GM18907 (cell line): Measurements from ENCODE around the gene STUM.
"Not testable (repeated sequence)": the region's sequence is repeated elsewhere in the genome, so short reads cannot be mapped to it uniquely, and the experiment has no call there.

Experiments
- ATAC-seq: cut with Tn5 transposase; IDR thresholded peaks from one replicate; pipeline ENCODE4 v1.9.1; 2021; ENCODE audit warnings: mild to moderate bottlenecking, moderate library complexity; ENCODE audit not compliant: unreplicated experiment

STUM gene, protein sequence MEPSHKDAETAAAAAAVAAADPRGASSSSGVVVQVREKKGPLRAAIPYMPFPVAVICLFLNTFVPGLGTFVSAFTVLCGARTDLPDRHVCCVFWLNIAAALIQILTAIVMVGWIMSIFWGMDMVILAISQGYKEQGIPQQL

DNA sequence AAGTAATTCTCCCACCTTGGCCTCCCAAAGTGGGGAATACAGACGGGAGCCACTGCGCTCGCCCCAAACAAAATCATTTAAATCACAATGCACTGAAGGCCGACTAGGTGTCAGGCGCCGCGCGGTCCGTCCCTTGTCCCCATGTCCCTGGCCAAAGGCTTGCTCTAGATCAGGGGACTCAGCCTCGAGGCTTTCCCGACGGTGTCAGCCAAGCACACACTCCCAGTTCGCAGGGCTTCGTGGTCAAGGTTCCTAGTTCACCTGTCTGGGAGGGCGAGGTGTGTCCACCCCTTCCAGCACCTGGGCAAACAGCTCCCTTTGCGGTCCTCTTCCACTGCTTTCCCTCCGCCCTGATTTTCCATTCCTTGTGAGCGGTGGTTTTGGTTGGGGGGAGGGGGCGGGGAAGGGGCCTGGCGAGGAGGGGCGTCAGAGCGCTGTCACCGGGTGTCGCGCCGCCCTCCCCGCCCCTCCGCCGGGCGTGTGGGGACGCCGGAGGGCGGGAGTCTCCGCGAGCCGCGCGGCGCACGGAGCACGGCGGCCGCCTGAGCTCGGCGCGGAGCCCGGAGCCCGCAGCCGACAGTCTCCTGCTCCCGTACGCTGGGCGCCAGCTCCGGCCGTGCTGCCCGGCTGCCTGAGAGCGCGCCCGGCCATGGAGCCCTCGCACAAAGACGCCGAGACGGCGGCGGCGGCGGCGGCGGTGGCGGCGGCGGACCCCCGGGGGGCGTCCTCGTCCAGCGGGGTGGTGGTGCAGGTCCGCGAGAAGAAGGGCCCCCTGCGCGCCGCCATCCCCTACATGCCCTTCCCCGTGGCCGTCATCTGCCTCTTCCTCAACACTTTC lies at the start of gene STUM:
STUM (plus strand) TSS at position 509 of the 838 bp plus-strand sequence; CDS start at position 650, 141 bp downstream.
- no peak for ATAC-seq

DNA sequence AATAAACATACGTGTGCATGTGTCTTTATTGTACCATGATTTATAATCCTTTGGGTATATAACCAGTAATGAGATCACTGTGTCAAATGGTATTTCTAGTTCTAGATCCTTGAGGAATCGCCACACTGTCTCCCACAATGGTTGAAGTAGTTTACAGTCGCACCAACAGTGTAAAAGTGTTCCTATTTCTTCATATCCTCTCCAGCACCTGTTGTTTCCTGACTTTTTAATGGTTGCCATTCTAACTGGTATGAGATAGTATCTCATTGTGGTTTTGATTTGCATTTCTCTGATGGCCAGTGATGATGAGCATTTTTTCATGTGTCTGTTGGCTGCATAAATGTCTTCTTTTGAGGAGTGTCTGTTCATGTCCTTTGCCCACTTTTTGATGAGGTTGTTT lies 48.9 kb upstream of the STUM start:
- not testable (repeated sequence) for ATAC-seq

DNA sequence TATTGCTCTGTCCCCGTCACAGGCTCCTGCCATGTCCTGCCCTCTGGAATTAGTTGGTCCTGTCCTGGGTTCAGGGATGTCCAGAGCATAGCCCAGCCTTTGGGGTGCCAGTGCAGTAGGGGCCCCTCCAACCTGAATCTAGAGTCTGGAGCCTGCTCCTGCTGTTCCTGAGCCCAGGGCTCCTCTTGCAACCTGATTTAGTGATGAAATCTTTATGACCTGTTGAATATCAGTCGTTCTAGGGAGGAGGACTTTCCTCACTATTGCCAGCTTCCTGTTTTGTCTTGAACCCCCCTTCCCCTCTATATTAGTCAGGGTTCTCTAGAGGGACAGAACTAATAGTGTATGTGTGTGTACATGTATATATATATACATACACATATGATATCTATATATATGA lies 42.5 kb upstream of the STUM start:
- no peak for ATAC-seq

DNA sequence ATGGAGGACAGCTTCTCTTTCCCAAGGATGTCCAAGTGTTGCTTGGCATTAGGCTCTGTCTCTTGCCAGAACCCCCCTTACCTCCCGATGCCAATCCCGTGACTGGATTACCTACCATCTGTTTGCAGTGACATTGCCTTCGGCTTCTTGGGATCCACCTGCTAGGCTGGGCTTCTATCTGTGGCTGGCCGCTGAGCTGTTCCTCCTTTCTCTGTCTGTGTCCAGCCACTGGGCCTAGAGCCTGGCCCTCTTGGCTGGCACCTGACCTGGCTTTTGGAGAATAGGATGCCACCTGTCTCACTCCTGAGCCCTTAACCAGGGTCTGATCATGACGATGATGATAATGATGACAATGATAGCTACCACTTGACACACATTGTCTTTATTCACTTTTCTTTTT lies 41.6 kb upstream of the STUM start:
- ATAC-seq: no peak

DNA sequence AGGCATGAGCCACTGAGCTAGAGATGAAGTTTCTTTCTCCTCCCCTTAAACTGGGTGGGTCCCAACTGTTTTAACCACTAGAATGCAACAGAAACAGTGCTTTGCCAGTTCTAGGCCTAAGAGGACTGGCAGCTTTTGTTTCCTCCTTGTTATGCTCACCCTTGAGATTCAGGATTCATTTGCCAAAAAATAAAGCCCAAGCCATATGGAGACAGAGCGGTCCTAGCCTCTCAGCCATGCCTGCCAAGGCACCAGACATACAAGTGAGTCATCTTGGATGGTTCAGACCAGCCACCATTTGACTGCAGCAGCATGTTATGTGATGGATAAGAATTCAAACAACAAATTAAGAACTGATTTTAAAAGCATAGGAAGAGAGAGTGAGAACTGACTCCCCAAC lies 38.1 kb upstream of the STUM start:
- no peak for ATAC-seq

DNA sequence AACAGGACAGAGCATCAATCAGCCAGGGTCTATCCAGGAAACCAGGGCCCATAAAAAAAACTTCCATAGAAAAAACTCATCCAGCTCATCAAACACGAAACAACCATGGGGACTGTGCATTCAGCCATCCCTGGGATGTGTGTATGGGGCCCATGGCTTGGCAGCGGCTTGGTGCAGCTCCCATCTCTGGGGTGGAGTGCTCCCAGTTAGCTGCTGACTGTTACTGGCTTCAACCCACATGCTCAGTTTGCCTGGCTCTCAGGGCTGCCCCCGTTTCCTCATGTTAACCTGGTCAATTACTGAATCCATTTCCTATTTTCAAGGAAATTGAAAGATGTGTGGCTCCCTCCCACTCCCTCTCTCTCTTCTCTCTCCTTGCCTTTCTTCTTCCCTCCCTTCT lies 37.3 kb upstream of the STUM start:
- ATAC-seq: no peak

DNA sequence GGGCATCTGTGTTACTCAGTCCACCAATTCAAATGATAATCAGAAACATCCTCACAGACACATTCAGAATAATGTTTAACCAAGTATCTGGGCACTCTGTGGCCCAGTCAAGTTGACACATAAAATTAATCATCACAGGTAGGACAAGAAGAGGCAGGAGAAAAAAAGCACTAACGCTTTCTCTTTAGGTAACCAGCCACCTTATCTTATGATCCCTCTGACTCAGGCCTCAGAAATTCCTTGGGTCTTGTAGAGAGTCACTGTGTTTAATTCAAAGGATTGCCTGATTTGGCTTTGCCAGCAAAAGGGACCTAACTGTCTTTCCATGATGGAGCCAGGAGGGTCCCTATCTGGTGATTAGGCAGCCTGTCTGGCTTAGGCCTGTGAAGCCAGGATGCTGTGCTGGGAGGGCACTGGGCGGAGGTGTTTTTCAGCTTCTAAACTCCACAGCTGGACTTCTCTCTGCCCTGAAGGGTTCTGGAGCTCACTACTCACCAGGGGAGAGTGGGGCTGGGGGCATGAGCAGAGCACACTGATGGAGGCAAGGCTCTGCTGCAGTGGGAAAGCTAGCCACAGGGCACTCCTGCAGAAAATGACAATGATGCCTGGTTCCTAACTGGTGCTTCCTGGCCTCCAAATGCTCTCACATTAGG lies 36.4 kb upstream of the STUM start:
- no peak for ATAC-seq

DNA sequence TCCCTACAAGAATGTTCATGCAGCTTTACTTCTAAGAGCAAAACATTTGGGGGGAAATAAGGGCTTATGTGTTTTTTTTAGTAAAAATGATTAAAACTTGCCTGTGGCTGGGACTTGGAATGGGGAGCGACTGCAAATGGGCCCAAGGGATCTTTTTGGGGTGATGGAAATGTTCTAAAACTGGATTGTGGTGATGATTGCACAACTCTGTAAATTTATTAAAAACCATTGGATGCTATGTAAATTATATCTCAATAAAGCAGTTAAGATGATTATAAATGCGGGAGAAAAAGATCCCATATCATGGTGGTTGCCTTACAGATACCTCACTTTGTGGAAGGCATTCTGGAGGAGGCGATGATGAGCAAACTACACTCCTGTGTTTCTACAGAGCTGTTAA lies 30.2 kb upstream of the STUM start:
- no peak for ATAC-seq

DNA sequence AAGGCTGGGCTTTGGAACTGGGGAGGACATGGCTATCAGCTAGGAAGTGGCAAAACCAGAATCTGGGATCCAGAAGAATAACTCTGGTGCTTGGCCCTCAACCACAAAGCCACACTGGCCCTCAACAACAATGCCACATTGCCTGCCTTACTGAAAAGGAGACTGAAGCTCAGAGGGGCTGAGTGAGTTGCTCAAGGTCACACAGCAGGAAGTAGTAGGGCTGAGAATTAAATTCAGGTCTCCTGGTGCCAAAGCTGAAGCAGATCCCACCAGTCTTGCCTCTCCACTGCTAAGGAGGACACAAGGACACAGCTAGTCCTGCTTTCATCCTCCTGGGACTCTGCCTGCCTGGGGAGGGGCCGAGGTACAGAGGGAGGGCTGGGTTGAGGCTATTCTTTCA lies 29.4 kb upstream of the STUM start:
- no peak for ATAC-seq

DNA sequence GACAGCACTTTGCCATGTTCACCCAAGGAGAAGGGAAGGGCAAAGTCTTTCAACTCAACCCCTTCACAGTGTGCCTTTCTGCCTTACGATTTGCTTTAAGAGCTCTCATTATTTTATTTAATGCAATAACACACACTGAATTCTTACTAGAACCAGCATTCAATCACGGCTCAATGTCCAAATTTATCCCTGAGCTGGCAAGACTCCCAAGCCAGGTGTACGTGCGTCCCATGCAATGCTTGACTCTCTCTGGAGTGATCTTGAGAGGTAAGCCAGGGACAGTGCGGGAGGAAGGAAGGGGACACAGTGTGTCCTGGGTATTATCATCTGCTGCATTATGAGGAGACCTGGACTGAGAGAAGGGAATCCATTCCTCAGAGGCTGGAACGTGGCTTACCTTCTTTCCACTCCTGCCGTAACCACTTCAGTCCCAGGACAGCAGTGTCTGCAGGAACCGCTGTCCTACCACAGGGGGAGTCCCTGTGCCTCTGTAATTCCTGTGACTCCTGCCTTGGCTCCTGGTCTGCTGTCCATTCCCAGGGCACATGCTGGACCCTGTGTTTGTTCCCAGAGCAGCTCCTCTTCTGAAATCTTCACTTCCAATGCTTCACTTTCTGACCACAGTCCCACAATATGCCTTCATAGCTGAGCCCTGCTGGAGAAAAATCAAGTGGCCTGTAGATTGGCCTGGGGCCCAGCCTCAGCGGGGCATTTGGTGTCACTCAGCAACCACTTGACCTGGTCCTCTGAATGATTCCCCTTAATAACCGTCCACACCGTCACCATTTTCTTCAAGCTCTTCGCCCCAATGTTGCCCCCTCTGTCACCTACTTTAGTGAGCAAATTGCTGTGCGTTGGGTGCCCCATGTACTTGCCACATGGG lies 28.6 kb upstream of the STUM start:
- ATAC-seq: no peak

DNA sequence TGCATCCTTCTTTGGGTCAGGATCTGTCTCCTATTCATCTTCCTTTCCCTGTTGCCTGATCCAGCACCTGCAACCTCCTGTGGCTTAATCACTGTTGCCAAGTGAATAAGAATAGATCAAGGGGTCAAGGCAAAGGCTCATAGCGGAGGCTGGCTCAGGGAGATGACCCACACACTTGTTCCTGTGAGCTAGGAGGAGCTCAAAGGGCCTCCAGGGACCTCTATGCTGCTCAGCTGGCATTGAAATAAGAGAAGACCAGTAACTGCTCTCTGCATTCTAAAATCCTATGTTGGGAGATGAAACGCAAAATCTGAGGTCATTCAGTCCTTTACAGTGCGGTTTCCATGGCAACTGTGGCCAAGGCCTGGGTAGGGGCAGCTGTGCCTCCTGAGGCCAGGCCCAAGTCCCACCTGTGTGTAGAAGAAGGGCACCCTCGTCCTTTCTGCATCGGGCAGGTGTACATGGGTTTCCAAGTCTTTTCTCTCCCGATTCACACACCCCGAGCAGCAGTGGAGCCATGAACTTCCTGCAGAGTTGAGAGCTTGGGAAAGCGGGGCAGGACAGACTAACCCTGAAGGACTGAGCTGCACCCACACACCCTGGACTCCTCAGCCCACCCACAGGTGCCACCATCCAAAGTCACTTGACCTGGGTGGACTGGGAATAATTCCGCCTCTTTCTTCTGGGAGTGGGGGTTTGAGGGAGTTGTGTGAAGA lies 27.8 kb upstream of the STUM start:
- ATAC-seq: no peak

DNA sequence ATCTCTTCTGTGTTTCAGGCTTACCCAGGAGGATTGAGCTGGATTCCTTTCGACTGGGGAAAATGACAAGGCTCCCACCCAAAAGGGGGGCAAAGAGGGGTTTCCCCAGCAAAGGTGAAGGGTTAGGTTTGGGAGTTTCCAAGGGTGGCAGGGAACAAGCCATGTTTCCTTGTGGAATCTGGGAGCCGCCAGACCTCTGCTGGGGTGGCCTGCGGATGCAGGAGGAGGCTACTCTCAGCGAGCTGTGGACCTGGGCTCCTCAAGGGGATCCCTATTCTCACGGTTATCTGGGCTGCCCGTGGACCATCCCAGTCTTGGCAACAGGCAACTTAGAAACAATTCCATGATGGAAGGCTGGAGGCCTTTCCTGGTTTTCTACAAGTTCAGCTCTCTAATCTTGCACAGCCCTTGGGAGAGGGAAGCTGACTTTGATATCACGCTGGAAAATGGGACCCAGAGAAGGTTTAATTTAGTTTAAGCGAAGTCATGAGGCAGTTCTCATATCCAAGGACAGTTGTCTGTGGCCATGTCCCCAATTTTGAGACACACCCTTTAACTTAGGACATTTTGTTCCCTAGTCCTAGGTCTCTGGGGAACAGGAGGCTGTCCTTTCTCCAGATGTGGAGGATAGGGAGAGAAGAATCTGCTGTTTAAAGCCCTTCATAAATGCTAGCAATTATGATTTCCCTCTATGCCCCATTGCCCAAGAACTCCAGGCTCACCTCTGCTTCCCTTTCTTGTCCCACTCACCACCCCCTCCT lies 24.7 kb upstream of the STUM start:
- no peak for ATAC-seq

DNA sequence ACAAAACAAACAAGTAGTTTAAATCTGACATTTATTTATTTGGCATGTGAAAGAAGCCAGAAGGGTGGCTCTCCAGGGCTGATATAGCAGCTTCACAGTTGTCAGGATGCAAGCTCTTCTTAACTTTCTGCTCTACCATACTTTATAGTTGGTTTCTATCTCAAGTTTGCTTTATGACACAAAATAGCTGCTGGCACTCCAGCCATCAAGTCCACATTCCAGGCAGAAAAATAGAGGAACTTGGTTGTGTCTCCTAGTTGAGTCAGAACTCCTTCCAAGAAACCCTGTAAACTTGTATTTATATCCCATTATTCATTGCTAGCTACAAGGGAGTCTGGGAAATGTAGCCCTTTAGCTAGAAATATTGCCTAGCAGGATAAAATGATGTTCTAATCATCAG lies 24.0 kb upstream of the STUM start:
- no peak for ATAC-seq

DNA sequence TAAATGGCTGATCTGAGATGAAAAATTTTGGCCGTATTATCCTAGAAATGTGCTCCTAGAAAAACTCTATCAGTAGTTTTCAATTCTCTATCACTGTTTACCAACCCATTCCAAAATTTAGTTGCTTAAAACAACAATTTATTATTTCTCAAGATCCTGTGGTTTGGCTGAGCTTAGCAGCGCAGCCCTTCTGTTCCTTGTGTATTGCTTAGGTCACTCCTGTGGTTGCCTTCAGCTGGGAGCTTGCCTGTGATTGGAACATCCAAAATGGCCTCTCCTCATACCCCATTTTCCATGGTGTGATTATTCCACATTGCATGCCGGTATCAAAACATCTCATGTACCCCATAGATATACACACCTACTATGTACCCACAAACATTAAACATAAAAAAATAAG lies 22.8 kb upstream of the STUM start:
- no peak for ATAC-seq

DNA sequence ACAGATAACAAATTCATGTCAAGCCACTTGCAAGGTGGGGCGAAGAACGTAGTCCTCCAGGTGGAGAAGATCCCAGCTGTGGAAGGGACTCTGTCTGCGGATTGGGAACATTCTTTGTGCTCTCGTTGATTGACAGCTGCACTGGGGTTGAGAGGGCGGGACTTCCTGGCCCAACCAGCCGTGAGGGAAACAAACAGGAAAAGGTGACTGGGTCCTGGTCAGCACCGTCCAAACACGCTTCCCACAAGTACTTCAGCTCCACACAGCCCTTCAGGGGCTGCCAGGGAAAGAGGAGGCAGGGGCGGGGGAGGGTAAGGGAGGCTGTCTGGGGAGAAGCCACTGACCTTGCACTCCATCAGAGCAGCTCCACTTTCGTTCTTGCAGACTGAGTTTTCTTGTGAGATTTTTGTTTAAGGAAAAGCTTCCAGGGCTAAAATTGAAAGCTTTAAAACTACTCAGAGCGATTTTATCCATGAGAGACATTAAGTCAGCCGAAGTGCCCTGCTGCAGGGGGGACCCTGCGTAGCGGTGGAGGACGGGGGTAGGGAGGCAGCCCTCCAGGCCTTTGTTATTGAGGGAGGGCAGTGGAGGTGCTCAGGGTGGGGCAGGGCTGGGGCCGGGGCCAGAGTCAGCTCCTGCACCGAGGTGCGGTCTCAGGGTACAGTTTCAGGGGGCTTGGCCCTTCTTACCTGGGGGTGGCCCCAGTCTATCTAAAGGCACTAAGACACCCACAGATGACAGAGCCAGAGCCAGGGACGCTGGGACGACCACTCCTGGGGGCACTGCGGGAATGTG lies 21.6 kb upstream of the STUM start:
- ATAC-seq: no peak

DNA sequence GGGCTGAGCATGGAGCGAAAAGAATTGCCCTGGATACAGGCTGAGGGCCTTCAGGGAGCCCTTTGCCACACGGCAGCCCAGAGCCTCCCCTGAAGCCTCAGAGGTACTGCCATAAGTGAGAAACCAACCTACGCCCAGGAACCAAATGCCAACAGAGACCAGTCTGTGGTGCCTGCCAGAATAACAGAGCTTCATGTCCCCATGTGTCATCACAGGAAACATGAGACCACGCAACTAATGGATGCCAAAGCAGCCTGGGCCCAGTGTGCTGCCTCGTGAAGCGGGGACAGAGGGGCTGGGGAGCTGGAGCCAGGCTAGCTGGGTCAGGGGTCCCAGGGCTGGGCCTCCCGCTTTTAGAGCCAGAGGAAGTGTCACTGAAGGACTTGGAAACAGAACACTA lies 18.7 kb upstream of the STUM start:
- no peak for ATAC-seq

DNA sequence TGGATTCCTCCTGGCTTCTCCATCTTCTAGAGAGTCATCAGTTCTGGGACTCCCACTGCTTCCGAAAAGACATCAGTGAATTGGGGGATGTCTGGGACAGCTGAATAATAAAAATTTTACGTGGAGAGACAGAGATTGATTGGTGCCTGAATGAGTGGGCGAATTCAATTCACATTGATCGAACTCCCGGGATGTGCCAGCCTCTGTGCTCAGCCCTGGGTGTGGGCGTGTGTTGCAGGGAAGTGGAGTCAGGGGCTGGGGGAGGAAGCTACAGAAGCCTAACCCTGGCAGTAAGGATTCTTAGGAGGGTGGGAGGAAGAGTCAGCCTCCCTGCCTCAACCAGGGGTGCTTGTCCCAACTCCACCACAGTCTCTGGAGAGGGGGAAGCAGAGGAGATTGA lies 18.0 kb upstream of the STUM start:
- ATAC-seq: no peak

DNA sequence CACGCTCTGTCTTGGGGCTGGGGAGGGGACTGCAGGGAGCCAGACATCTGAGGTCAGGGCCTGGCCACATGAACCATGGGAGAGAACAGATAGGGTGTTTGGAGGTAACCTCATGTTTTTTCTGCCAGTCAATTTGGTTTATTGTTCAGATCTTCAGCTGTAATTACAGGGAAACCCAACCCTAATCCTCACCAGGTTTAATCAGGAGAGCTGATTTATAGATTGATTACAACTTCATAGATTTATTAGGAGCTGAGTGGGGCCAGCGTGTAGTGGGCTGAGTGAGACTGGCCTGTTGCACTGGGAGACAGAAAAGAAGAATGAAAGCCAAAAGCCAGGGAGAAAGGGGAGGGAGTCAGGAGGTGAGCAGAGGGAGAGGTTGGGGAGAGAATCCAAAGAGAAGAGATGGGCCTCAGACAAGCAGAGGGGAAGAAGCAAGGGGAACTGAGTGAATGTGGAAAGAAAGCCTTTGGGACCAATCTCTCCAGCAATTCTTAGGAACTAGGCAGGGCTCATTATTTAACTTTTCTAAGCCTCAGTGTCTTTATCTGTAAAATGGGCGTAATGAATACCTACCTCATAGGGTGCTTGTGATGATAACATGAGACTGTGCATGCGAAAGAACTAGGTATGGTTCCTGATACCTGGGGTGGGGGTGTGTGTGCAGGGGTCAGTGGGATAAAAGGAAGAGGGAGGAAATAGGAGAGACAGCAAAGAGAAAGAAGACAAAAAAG lies 17.0 kb upstream of the STUM start:
- no peak for ATAC-seq
